Upper lobe of left lung (tissue), 4 donors: Measurements from ENCODE around the gene PRKG1.

ENCODE experiments used
- EP300 ChIP-seq, 4 donors: sonication (generic); formaldehyde crosslinking; IDR thresholded peaks; one replicate each; pipeline ENCODE4 v1.5.1; 2017; ENCODE audit warnings: antibody characterized with exemption in 4 of 4, control low read depth in 2 of 4
- POLR2A ChIP-seq, 4 donors: fragments of 450-650 bp; IDR thresholded peaks; one replicate each; pipeline ENCODE4 v1.5.1; 2016 to 2017; ENCODE audit warnings: antibody characterized with exemption in 4 of 4, mild to moderate bottlenecking in 2 of 4
- POLR2AphosphoS5 ChIP-seq, 2 donors: sonication (generic); formaldehyde crosslinking; IDR thresholded peaks; one replicate each; pipeline ENCODE4 v1.5.1; 2017; ENCODE audit warnings: antibody characterized with exemption in 2 of 2
- TF ChIP-seq, protein P1 (sequence below), 6 experiments: fragments of 450-650 bp in 4 of 6; fragments of 200-600 bp in 2 of 6; sonication (generic) in 2 of 6; IDR thresholded peaks; one replicate each; pipeline ENCODE4 v1.5.1; 2016 to 2019; ENCODE audit warnings: antibody characterized with exemption in 6 of 6

DNA sequence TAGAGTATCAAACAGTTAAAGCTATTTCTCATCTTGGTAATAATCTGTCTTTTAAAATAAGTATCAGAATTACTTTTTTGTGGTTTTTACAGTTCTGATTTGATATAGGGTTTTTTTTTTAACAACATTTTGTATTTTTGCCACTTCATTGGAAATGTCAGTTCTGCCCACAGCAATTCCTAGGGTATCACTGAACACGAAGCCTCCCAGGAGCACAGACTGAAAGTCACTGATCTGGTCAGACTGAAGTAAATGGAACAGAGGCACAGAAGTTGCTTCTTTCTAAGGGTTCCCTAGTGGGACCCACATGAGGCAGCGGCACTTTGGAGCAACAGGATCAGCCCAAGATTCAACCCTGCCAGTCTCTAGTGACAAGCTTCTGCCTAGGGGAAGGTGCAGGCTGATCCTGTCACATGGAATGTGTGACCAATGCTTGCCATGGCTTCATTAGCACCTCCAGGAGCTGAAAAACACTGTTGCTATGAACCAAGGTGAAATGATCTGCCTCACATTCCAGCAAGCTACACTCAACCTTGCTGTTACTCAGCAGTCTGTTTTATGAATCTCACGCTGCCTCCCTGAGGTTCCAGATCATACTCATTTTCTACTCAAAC is 898.6 kb downstream of the PRKG1 start:
- TF ChIP-seq, protein P1, sequence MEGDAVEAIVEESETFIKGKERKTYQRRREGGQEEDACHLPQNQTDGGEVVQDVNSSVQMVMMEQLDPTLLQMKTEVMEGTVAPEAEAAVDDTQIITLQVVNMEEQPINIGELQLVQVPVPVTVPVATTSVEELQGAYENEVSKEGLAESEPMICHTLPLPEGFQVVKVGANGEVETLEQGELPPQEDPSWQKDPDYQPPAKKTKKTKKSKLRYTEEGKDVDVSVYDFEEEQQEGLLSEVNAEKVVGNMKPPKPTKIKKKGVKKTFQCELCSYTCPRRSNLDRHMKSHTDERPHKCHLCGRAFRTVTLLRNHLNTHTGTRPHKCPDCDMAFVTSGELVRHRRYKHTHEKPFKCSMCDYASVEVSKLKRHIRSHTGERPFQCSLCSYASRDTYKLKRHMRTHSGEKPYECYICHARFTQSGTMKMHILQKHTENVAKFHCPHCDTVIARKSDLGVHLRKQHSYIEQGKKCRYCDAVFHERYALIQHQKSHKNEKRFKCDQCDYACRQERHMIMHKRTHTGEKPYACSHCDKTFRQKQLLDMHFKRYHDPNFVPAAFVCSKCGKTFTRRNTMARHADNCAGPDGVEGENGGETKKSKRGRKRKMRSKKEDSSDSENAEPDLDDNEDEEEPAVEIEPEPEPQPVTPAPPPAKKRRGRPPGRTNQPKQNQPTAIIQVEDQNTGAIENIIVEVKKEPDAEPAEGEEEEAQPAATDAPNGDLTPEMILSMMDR (IDR thresholded peaks at IDR 0.05): no peak
- no peak for TF ChIP-seq POLR2AphosphoS5 (IDR thresholded peaks at IDR 0.05)
- no peak for TF ChIP-seq POLR2A (IDR thresholded peaks at IDR 0.05)
- TF ChIP-seq EP300 (IDR thresholded peaks at IDR 0.05): no peak
